ENCODE results near the gene C16orf95. TPM values are rescaled to one million over a fixed set of nuclear protein-coding genes. Genes with fewer than 3 reads are reported as not detected.

Gene C16orf95
- total RNA-seq, 1 donor from 2014 or later, result 5.0 TPM

DNA sequence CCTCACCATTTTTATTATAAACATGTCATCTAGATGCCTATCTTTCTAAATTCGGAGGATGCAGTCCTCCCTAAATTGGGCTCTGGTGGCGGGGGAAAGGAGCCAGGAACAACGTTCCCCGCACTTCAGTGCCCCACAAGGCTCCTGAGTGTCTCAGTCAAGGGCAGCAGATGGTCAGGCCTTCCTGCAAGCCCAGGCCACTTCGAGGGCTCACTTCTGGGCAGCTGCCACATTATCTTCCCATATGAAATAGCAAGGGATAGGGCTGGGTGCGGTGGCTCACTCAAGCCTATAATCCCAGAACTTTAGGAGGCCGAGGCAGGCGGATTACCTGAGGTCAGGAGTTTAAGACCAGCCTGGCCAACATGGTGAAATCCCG lies 34.1 kb upstream of the C16orf95 start:
- Mint-ChIP-seq H3K27me3 (ENCODE audit: unreplicated experiment) (no peaks in the 10 kb centered on the region), H3K4me1 (ENCODE audit: unreplicated experiment) (peaks cover 4% of the 10 kb centered on the region), H3K4me3 (ENCODE audit: unreplicated experiment) (no peak overlapping the region), H3K9me3 (ENCODE audit: unreplicated experiment) (no peaks in the 10 kb centered on the region), H3K27ac (ENCODE audit: unreplicated experiment) (no peak overlapping the region), H3K36me3 (ENCODE audit: unreplicated experiment) (peaks cover 12% of the 10 kb centered on the region)
- DNase-seq (ENCODE audit: extremely low spot score, unreplicated experiment), result no peak
- TF ChIP-seq, protein P1, sequence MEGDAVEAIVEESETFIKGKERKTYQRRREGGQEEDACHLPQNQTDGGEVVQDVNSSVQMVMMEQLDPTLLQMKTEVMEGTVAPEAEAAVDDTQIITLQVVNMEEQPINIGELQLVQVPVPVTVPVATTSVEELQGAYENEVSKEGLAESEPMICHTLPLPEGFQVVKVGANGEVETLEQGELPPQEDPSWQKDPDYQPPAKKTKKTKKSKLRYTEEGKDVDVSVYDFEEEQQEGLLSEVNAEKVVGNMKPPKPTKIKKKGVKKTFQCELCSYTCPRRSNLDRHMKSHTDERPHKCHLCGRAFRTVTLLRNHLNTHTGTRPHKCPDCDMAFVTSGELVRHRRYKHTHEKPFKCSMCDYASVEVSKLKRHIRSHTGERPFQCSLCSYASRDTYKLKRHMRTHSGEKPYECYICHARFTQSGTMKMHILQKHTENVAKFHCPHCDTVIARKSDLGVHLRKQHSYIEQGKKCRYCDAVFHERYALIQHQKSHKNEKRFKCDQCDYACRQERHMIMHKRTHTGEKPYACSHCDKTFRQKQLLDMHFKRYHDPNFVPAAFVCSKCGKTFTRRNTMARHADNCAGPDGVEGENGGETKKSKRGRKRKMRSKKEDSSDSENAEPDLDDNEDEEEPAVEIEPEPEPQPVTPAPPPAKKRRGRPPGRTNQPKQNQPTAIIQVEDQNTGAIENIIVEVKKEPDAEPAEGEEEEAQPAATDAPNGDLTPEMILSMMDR (IDR thresholded peaks at IDR 0.05), result no peak

DNA sequence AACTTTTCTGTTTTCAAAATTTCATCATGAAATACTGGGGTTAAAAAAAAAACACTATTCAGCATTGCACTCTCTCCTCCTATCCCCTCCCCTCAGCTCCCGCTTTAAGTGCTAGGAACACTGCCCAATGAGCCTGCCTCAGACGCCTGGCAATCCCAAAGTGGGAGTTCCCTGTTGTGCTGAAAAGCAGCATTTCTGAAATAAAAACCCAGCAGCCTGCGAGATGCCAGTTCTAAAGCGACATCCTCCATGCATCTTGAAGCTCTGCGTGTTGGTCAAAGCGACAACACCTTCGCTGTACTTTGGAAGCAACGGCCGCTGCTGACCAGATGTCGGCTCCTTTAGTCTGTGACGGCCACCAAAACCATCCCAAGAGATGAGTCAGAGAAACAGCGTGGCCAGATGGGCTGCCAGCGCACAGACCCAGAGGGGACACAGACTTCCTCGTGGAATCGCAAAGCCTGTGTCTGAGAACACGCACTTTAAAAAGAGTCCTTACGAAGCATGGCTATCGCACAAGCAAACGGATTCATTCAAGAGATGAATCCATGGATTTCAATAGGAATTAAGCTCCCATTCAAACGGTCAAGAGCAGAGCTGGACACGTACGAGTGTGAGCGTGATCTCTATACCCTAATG lies 33.6 kb upstream of the C16orf95 start:
- Mint-ChIP-seq H3K36me3 (ENCODE audit: unreplicated experiment) (peaks cover 14% of the 10 kb centered on the region), H3K4me3 (ENCODE audit: unreplicated experiment) (no peak overlapping the region), H3K4me1 (ENCODE audit: unreplicated experiment) (peaks cover 4% of the 10 kb centered on the region), H3K27me3 (ENCODE audit: unreplicated experiment) (no peaks in the 10 kb centered on the region), H3K9me3 (ENCODE audit: unreplicated experiment) (no peaks in the 10 kb centered on the region), H3K27ac (ENCODE audit: unreplicated experiment) (no peak overlapping the region)
- TF ChIP-seq, protein P1 (IDR thresholded peaks at IDR 0.05), result no peak
- no peak for DNase-seq (ENCODE audit: extremely low spot score, unreplicated experiment)

DNA sequence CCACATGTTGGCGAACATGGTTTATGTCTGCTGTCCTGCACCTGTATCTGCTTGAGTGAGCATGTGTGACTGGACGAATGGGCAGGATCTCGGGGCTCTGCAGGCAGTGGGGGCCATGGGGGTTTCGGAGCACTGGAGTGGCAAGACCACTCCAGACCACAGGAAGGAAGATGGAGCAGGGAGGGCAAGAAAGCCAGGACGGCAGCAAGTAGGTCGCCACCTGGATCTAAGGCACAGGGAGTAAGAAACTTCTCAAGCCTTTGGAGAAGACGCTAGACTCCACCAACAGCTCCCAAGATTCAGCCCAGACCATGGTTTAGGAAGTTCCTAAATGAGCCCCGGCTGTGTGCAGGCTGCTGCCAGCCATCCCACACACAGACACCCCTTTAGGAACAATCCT lies 32.8 kb upstream of the C16orf95 start:
- Mint-ChIP-seq H3K4me3 (ENCODE audit: unreplicated experiment) (no peak overlapping the region), H3K27ac (ENCODE audit: unreplicated experiment) (no peak overlapping the region), H3K9me3 (ENCODE audit: unreplicated experiment) (no peaks in the 10 kb centered on the region), H3K27me3 (ENCODE audit: unreplicated experiment) (no peaks in the 10 kb centered on the region), H3K36me3 (ENCODE audit: unreplicated experiment) (peaks cover 9% of the 10 kb centered on the region), H3K4me1 (ENCODE audit: unreplicated experiment) (peaks cover 6% of the 10 kb centered on the region)
- TF ChIP-seq, protein P1 (IDR thresholded peaks at IDR 0.05), result no peak
- DNase-seq (ENCODE audit: extremely low spot score, unreplicated experiment), result no peak

DNA sequence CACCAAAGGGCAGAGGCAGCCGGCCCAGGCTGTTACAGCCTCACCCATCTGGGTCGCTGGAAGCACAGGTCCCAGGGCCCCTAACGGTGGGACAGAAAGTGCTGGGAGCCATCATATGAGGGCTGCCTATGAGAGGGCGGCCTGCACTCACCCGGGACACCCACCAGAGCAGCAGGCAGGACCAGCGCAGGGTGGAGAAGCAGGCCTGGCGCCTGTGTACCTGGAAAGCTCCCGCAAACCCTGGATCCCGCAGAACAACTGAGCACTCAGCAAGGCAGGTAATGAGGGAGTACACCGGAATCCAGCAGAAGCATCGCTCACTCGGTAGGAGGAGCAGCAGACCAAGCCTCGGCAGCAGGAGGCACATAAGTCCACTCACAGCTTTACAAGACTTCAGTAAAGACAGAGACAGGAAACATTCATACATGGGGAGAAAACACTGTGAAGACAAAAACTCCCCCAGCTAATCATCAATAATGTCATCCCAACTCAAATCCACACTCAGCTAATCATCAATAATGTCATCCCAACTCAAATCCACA lies 31.5 kb upstream of the C16orf95 start:
- H3K4me3 Mint-ChIP-seq (ENCODE audit: unreplicated experiment), result no peak overlapping the region
- H3K27ac Mint-ChIP-seq (ENCODE audit: unreplicated experiment), result no peak overlapping the region
- no peaks in the 10 kb centered on the region for H3K9me3 Mint-ChIP-seq (ENCODE audit: unreplicated experiment)
- peaks cover 6% of the 10 kb centered on the region for H3K4me1 Mint-ChIP-seq (ENCODE audit: unreplicated experiment)
- no peaks in the 10 kb centered on the region for H3K27me3 Mint-ChIP-seq (ENCODE audit: unreplicated experiment)
- TF ChIP-seq, protein P1 (IDR thresholded peaks at IDR 0.05), result no peak
- no peak for DNase-seq (ENCODE audit: extremely low spot score, unreplicated experiment)
- H3K36me3 Mint-ChIP-seq (ENCODE audit: unreplicated experiment), result peaks cover 11% of the 10 kb centered on the region

GRCh38 chr16:87347932-87348615 lies 30.9 kb upstream of the C16orf95 start:
- Mint-ChIP-seq H3K4me1 (ENCODE audit: unreplicated experiment) (peaks cover 6% of the 10 kb centered on the region), H3K36me3 (ENCODE audit: unreplicated experiment) (peaks cover 14% of the 10 kb centered on the region), H3K27me3 (ENCODE audit: unreplicated experiment) (no peaks in the 10 kb centered on the region), H3K4me3 (ENCODE audit: unreplicated experiment) (no peak overlapping the region), H3K27ac (ENCODE audit: unreplicated experiment) (no peak overlapping the region), H3K9me3 (ENCODE audit: unreplicated experiment) (no peaks in the 10 kb centered on the region)
- TF ChIP-seq, protein P1 (IDR thresholded peaks at IDR 0.05), result no peak
- DNase-seq (ENCODE audit: extremely low spot score, unreplicated experiment), result no peak

All from osteocyte (in vitro differentiated cells).